Measurements from ENCODE around the gene NPFF. TPM values are rescaled to one million over a fixed set of nuclear protein-coding genes. Genes with fewer than 3 reads are reported as not detected.
A peak's percentile ranks its signal among the peaks of the same experiment; 100 is the strongest.

NPFF gene
- total and polyA plus RNA-seq, 7 donors, result not detected

GRCh38 chr12:53466640-53467039, 40.6 kb downstream of the NPFF start:
- intact Hi-C loops (cut with DNase I), result no loop called here
- H3K27ac ChIP-seq, result no peak overlapping the region
- H3K4me1 ChIP-seq, result peaks cover 0 to 8% (median 4%) of the 10 kb centered on the region in 4 donors
- no peaks in the 10 kb centered on the region for H3K9me3 ChIP-seq
- DNase-seq, result no peak
- 69 to 83% methylated on average over 4 of the region's 4 CpGs for WGBS, 2 donors
- H3K36me3 ChIP-seq, result peaks cover 79 to 100% (median 98%) of the 10 kb centered on the region in 4 donors
- H3K27me3 ChIP-seq, result no peaks in the 10 kb centered on the region
- no peak for TF ChIP-seq POLR2AphosphoS5 (IDR thresholded peaks at IDR 0.05)
- no peak for TF ChIP-seq EP300 (IDR thresholded peaks at IDR 0.05)
- TF ChIP-seq CTCF (IDR thresholded peaks at IDR 0.05), result no peak
- TF ChIP-seq POLR2A (IDR thresholded peaks at IDR 0.05), result no peak
- no peak overlapping the region for H3K4me3 ChIP-seq

GRCh38 chr12:53465679-53466078, 41.6 kb downstream of the NPFF start:
- Histone ChIP-seq H3K4me3 (no peak overlapping the region), H3K27ac (peak overlapping the region in 1 of 4 donors; percentile 37), H3K9me3 (no peaks in the 10 kb centered on the region), H3K4me1 (peaks cover 0 to 12% (median 9%) of the 10 kb centered on the region in 4 donors), H3K36me3 (peaks cover 82 to 100% (median 99%) of the 10 kb centered on the region in 4 donors), H3K27me3 (no peaks in the 10 kb centered on the region)
- no peak for DNase-seq
- TF ChIP-seq EP300 (IDR thresholded peaks at IDR 0.05) (no peak), POLR2A (IDR thresholded peaks at IDR 0.05) (no peak), CTCF (IDR thresholded peaks at IDR 0.05) (no peak), POLR2AphosphoS5 (IDR thresholded peaks at IDR 0.05) (no peak)
- intact Hi-C loops (cut with DNase I), result no loop called here
- 66 to 73% methylated on average over 2 of the region's 2 CpGs for WGBS, 2 donors

- 95 to 96% methylated on average over 11 of the region's 11 CpGs for WGBS, 2 donors
- Histone ChIP-seq H3K27ac (peak overlapping the region in 1 of 4 donors; percentile 37), H3K9me3 (no peaks in the 10 kb centered on the region), H3K36me3 (peaks cover 87 to 100% (median 99%) of the 10 kb centered on the region in 4 donors), H3K4me1 (peaks cover 0 to 15% (median 10%) of the 10 kb centered on the region in 4 donors), H3K4me3 (no peak overlapping the region), H3K27me3 (no peaks in the 10 kb centered on the region)
- intact Hi-C loops (cut with DNase I), result no loop called here
- DNase-seq, result no peak
- TF ChIP-seq POLR2AphosphoS5 (IDR thresholded peaks at IDR 0.05) (no peak), CTCF (IDR thresholded peaks at IDR 0.05) (no peak), POLR2A (IDR thresholded peaks at IDR 0.05) (no peak), EP300 (IDR thresholded peaks at IDR 0.05) (no peak)
Measured at GRCh38 chr12:53464685-53465418, 42.4 kb downstream of the NPFF start.

GRCh38 chr12:53463802-53464560, 43.3 kb downstream of the NPFF start:
- DNase-seq, result no peak
- peaks cover 0 to 15% (median 10%) of the 10 kb centered on the region in 4 donors for H3K4me1 ChIP-seq
- H3K9me3 ChIP-seq, result no peaks in the 10 kb centered on the region
- peak overlapping the region in 1 of 4 donors; percentile 5 for H3K27ac ChIP-seq
- no peaks in the 10 kb centered on the region for H3K27me3 ChIP-seq
- TF ChIP-seq EP300 (IDR thresholded peaks at IDR 0.05) (no peak), POLR2AphosphoS5 (IDR thresholded peaks at IDR 0.05) (no peak), CTCF (IDR thresholded peaks at IDR 0.05) (no peak), POLR2A (IDR thresholded peaks at IDR 0.05) (no peak)
- intact Hi-C loops (cut with DNase I), result no loop called here
- WGBS, 2 donors, result 56 to 69% methylated on average over 5 of the region's 5 CpGs
- H3K36me3 ChIP-seq, result peaks cover 86 to 100% (median 99%) of the 10 kb centered on the region in 4 donors
- H3K4me3 ChIP-seq, result no peak overlapping the region

Data from sigmoid colon (tissue), 7 donors.